ENCODE results near the gene PTF1A. TPM values are rescaled to one million over a fixed set of nuclear protein-coding genes. Genes with fewer than 3 reads are reported as not detected.

The PTF1A gene
- total and polyA plus RNA-seq, 10 donors = not detected

- H3K27me3 ChIP-seq (replicated peaks in 1 of 7) = peaks cover 4 to 100% (median 78%) of the 10 kb centered on the region in 7 donors
- H3K27ac ChIP-seq = no peak overlapping the region
- no peak for DNase-seq
- H3K4me3 ChIP-seq = peak overlapping the region in 3 of 8 donors; percentile 5 to 42 (median 11)
- intact Hi-C loops (cut with DNase I; ENCODE audit: low total_unique reads) = no loop called here
- peaks cover 0 to 32% (median 16%) of the 10 kb centered on the region in 6 donors for H3K4me1 ChIP-seq
- TF ChIP-seq POLR2AphosphoS5 (IDR thresholded peaks at IDR 0.05) (no peak), POLR2A (IDR thresholded peaks at IDR 0.05) (no peak)
- TF ChIP-seq, protein P1, sequence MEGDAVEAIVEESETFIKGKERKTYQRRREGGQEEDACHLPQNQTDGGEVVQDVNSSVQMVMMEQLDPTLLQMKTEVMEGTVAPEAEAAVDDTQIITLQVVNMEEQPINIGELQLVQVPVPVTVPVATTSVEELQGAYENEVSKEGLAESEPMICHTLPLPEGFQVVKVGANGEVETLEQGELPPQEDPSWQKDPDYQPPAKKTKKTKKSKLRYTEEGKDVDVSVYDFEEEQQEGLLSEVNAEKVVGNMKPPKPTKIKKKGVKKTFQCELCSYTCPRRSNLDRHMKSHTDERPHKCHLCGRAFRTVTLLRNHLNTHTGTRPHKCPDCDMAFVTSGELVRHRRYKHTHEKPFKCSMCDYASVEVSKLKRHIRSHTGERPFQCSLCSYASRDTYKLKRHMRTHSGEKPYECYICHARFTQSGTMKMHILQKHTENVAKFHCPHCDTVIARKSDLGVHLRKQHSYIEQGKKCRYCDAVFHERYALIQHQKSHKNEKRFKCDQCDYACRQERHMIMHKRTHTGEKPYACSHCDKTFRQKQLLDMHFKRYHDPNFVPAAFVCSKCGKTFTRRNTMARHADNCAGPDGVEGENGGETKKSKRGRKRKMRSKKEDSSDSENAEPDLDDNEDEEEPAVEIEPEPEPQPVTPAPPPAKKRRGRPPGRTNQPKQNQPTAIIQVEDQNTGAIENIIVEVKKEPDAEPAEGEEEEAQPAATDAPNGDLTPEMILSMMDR (IDR thresholded peaks at IDR 0.05 in 8 of 11, conservative IDR thresholded peaks at IDR 0.05 in 3 of 11) = no peak
- no peaks in the 10 kb centered on the region for H3K9me3 ChIP-seq
- no peaks in the 10 kb centered on the region for H3K36me3 ChIP-seq
- WGBS, 5 donors = 2 to 9% (median 4%) methylated on average over 20 to 100 of the region's 100 CpGs
Observed at GRCh38 chr10:23192712-23193434, 761 bp downstream of the PTF1A start.

DNA sequence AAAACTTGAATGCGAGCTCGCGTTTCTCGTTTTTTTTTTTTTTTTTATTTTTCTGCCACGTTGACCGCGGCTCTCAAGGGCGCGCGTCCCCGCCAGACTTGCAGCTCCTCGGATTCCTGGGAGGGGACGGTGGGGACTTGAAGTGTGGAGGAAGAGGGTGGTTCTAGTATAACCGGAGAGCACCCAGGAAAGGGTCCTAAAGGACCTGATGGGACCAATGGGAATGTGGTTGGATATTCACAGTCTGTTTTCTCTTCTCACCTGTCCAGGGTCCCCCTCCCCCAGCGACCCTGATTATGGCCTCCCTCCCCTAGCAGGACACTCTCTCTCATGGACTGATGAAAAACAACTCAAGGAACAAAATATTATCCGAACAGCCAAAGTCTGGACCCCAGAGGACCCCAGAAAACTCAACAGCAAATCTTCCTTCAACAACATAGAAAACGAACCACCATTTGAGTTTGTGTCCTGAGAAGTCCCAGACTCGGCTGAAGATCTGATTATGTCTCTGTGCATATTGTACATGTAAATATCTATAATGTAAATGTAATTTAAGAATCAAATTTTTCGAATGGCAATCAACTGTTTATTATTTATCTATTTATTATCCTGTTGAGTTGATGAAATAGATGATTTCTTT lies 1.4 kb downstream of the PTF1A start:
- peaks cover 0 to 32% (median 16%) of the 10 kb centered on the region in 6 donors for H3K4me1 ChIP-seq
- no peak for DNase-seq
- TF ChIP-seq, protein P1 (IDR thresholded peaks at IDR 0.05 in 8 of 11, conservative IDR thresholded peaks at IDR 0.05 in 3 of 11) = no peak
- TF ChIP-seq POLR2A (IDR thresholded peaks at IDR 0.05) = no peak
- no peak for TF ChIP-seq POLR2AphosphoS5 (IDR thresholded peaks at IDR 0.05)
- H3K36me3 ChIP-seq = no peaks in the 10 kb centered on the region
- no peak overlapping the region for H3K27ac ChIP-seq
- intact Hi-C loops (cut with DNase I; ENCODE audit: low total_unique reads) = no loop called here
- H3K9me3 ChIP-seq = no peaks in the 10 kb centered on the region
- no peak overlapping the region for H3K4me3 ChIP-seq
- WGBS, 5 donors = 5 to 7% (median 6%) methylated on average over 15 to 19 of the region's 19 CpGs
- peaks cover 4 to 100% (median 83%) of the 10 kb centered on the region in 7 donors for H3K27me3 ChIP-seq (replicated peaks in 1 of 7)

DNA sequence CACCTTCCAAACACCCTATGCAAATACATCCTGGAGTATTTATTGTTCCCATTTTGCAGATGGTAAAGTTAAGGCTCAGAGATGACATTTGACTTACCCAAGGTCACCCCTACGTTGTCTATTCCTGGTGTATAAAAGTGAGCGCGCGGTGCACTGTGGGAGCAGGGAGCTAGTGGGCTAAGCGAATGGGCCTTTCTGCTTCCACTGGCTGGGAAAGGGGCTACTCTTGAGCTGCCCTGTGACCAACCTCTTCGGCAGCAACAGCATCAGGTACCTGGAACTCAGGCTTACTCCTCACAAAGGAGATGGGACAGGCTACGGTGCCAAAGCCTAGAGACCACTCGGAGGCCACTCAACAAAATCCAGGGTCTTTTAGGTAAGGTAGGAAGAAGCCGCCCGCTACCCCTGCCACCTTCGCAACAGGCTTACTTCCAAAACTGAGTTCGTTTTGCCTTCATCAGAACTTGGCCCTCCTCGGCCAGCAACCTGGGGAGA lies 2.4 kb downstream of the PTF1A start:
- Histone ChIP-seq H3K27ac (no peak overlapping the region), H3K36me3 (no peaks in the 10 kb centered on the region), H3K27me3 (replicated peaks in 1 of 7) (peaks cover 4 to 100% (median 87%) of the 10 kb centered on the region in 7 donors), H3K4me1 (peaks cover 0 to 40% (median 16%) of the 10 kb centered on the region in 6 donors), H3K9me3 (no peaks in the 10 kb centered on the region), H3K4me3 (no peak overlapping the region)
- intact Hi-C loops (cut with DNase I; ENCODE audit: low total_unique reads) = no loop called here
- TF ChIP-seq, protein P1 (IDR thresholded peaks at IDR 0.05 in 8 of 11, conservative IDR thresholded peaks at IDR 0.05 in 3 of 11) = no peak
- TF ChIP-seq POLR2A (IDR thresholded peaks at IDR 0.05) = no peak
- TF ChIP-seq POLR2AphosphoS5 (IDR thresholded peaks at IDR 0.05) = no peak
- WGBS, 5 donors = 10 to 17% (median 14%) methylated on average over 10 to 13 of the region's 13 CpGs
- DNase-seq = no peak

Data from spleen (tissue), 11 donors.